GM12875 (cell line): ENCODE data around the gene KLHL25.

Experiments
- H3K4me3 ChIP-seq: one replicate; pipeline ENCODE4 v1.5.1; 2011; ENCODE audit warnings: low read depth, low read length, control low read depth
- TF ChIP-seq, protein P1 (sequence below): IDR thresholded peaks from 2 replicates; pipeline ENCODE4 v1.5.1; 2011; ENCODE audit warnings: low read depth, mild to moderate bottlenecking, control low read depth, inconsistent platforms, low read length, moderate library complexity, borderline replicate concordance; ENCODE audit not compliant: insufficient read depth

KLHL25 gene

GRCh38 chr15:85782064-85782463 is 12.7 kb downstream of the KLHL25 start:
- TF ChIP-seq, protein P1, sequence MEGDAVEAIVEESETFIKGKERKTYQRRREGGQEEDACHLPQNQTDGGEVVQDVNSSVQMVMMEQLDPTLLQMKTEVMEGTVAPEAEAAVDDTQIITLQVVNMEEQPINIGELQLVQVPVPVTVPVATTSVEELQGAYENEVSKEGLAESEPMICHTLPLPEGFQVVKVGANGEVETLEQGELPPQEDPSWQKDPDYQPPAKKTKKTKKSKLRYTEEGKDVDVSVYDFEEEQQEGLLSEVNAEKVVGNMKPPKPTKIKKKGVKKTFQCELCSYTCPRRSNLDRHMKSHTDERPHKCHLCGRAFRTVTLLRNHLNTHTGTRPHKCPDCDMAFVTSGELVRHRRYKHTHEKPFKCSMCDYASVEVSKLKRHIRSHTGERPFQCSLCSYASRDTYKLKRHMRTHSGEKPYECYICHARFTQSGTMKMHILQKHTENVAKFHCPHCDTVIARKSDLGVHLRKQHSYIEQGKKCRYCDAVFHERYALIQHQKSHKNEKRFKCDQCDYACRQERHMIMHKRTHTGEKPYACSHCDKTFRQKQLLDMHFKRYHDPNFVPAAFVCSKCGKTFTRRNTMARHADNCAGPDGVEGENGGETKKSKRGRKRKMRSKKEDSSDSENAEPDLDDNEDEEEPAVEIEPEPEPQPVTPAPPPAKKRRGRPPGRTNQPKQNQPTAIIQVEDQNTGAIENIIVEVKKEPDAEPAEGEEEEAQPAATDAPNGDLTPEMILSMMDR = no peak
- no peak overlapping the region for H3K4me3 ChIP-seq

- H3K4me3 ChIP-seq = no peak overlapping the region
- TF ChIP-seq, protein P1 = no peak
Observed at GRCh38 chr15:85781099-85781498, 13.6 kb downstream of the KLHL25 start.

DNA sequence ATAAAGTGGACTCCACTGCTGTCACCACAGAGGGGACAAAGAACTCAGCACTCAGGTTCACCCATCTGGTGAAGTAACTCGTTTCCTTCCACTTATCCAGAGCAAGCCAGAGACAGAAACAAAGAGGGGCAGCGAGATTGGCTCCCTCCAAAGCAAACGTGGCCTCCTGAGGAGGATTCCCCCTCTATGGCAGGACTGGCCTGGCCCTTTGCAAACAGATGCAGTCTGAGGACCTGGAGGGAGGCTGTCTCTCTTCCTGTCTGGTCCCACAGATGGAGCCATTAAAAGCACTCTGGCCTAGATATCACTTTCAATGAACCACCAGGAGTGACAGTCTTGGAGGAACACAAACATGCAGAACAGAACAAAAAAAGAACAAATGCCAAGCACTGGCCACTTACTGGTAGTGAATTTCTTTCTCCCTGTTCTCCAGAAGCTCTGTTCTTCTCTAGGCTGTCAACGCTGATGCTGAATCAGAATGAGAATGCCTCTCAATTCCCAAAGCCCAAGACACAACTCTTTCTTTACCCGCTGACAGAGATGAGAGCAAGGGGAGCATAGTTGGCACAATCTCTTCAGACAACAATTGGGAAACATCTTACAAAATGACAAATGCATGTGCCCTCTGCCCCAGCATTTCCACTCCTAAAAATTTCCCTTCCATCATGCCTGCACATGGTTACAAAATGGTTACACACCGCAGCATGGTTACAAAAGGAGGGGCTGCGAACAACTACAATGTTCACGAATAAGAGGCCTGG is 14.3 kb downstream of the KLHL25 start:
- no peak overlapping the region for H3K4me3 ChIP-seq
- TF ChIP-seq, protein P1 = no peak

- no peak overlapping the region for H3K4me3 ChIP-seq
- TF ChIP-seq, protein P1 = no peak
Observed at GRCh38 chr15:85779249-85779648, 15.5 kb downstream of the KLHL25 start.

DNA sequence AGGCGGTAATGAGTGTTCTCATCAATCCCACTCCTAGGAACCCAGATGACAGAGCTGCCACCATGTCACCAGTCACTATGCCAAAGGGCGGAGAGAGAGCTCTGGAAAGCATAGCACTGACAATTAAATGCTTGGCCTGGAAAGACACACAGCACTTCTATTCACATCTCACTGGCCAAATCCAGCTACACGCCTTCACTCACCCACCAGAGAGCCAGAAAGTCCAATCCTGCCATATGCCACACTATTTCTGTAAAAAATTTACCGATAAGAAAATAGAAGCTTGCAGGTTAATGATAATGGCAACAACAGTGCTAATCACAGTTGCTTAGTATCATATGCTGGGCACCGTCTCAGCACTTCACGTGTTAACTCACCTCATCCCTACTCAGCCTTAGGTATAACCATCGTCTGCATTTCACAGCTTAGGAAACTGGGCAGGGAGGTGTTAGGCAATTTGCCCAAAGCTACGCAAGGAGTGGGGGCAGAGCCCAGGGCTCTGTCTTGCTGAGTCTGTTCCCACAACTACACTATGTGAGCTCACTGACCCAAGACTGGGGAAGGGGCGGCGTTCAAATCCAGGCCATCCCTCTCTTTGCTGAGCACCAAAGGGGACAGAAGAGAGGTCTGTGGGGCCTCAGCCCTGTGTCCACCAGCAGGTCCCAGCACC is 16.5 kb downstream of the KLHL25 start:
- TF ChIP-seq, protein P1 = no peak
- no peak overlapping the region for H3K4me3 ChIP-seq

- no peak overlapping the region for H3K4me3 ChIP-seq
- TF ChIP-seq, protein P1 = no peak
Observed at GRCh38 chr15:85777250-85778106, 17.2 kb downstream of the KLHL25 start.
